ENCODE data around the gene ACVR1.

DNA sequence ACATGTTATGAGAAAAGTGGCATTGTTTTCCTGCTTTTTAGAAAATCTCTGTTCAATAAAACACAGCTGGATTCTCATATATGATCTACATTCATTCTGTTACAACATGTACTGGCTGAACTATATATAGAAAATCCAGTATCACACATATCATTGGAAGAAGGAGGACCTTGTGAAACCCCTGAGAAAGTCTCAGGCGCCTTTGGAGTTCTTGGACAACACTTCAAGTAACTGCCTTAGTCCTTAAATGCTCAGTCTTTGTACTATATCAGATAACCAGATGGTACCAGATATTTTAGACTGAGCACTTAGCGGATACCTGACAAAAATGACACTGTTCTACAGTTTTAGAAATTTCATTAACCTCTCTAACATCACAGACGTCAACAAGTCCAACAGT lies 72.2 kb downstream of the ACVR1 start:
- TF ChIP-seq, protein P1, sequence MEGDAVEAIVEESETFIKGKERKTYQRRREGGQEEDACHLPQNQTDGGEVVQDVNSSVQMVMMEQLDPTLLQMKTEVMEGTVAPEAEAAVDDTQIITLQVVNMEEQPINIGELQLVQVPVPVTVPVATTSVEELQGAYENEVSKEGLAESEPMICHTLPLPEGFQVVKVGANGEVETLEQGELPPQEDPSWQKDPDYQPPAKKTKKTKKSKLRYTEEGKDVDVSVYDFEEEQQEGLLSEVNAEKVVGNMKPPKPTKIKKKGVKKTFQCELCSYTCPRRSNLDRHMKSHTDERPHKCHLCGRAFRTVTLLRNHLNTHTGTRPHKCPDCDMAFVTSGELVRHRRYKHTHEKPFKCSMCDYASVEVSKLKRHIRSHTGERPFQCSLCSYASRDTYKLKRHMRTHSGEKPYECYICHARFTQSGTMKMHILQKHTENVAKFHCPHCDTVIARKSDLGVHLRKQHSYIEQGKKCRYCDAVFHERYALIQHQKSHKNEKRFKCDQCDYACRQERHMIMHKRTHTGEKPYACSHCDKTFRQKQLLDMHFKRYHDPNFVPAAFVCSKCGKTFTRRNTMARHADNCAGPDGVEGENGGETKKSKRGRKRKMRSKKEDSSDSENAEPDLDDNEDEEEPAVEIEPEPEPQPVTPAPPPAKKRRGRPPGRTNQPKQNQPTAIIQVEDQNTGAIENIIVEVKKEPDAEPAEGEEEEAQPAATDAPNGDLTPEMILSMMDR (IDR thresholded peaks at IDR 0.05), result no peak
- TF ChIP-seq POLR2A (IDR thresholded peaks at IDR 0.05), result no peak

Measured in testis (tissue), 2 donors.